Mesenchymal stem cell (in vitro differentiated cells and primary cell): ENCODE results near the gene SLC35A5. TPM values are rescaled to one million over a fixed set of nuclear protein-coding genes. Genes with fewer than 3 reads are reported as not detected.

Source experiments
- DNase-seq: peaks from one replicate; pipeline ENCODE4 v3.0.0-alpha.2; 2013
- H2AFZ ChIP-seq: one replicate; pipeline ENCODE4 v1.6.1; 2013; ENCODE audit warnings: low read depth, mild to moderate bottlenecking, control low read depth, inconsistent platforms, low read length, moderate library complexity
- H2AK5ac ChIP-seq: 2 replicates; pipeline ENCODE4 v1.6.1; 2013; ENCODE audit warnings: low read length, moderate library complexity, mild to moderate bottlenecking, inconsistent platforms; ENCODE audit not compliant: severe bottlenecking
- H2BK120ac ChIP-seq: one replicate; pipeline ENCODE4 v1.6.1; 2013; ENCODE audit warnings: low read depth, mild to moderate bottlenecking, inconsistent platforms, low read length, moderate library complexity
- H2BK12ac ChIP-seq, 2 experiments: one replicate each; pipeline ENCODE4 v1.6.1; 2013; ENCODE audit warnings: inconsistent platforms in 2 of 2, low read length in 2 of 2, mild to moderate bottlenecking in 2 of 2, moderate library complexity in 2 of 2, control low read depth in 1 of 2
- H2BK15ac ChIP-seq: one replicate; pipeline ENCODE4 v1.6.1; 2013; ENCODE audit warnings: mild to moderate bottlenecking, low read depth, inconsistent platforms; ENCODE audit not compliant: poor library complexity, severe bottlenecking
- H2BK5ac ChIP-seq: 2 replicates; pipeline ENCODE4 v1.6.1; 2013; ENCODE audit warnings: low read depth, mild to moderate bottlenecking, low read length, control low read depth, inconsistent platforms; ENCODE audit not compliant: poor library complexity, severe bottlenecking
- H3K14ac ChIP-seq, 2 experiments: one replicate each; pipeline ENCODE4 v1.6.1; 2013; ENCODE audit warnings: inconsistent platforms in 2 of 2, low read length in 2 of 2, control low read depth in 1 of 2, mild to moderate bottlenecking in 1 of 2, moderate library complexity in 1 of 2
- H3K18ac ChIP-seq, 2 experiments: one replicate each; pipeline ENCODE4 v1.6.1; 2013; ENCODE audit warnings: inconsistent platforms in 2 of 2, low read length in 2 of 2, control low read depth in 1 of 2, low read depth in 1 of 2, mild to moderate bottlenecking in 1 of 2
- H3K23ac ChIP-seq, 2 experiments: one replicate each; pipeline ENCODE4 v1.6.1; 2013; ENCODE audit warnings: inconsistent platforms in 2 of 2, low read length in 2 of 2, mild to moderate bottlenecking in 2 of 2, moderate library complexity in 2 of 2, control low read depth in 1 of 2
- H3K27ac ChIP-seq: 2 replicates; pipeline ENCODE4 v1.5.1; 2013; ENCODE audit warnings: mild to moderate bottlenecking, moderate library complexity, low read length, control low read depth, inconsistent platforms; ENCODE audit not compliant: poor library complexity, severe bottlenecking
- H3K27me3 ChIP-seq, 2 experiments: 2 replicates each; pipeline versions ENCODE4 v1.6.1 to v1.7.0; 2013; ENCODE audit warnings: low read length in 2 of 2, mild to moderate bottlenecking in 2 of 2, moderate library complexity in 2 of 2, control low read depth in 1 of 2, inconsistent platforms in 1 of 2; ENCODE audit not compliant: control insufficient read depth in 1 of 2, insufficient read depth in 1 of 2
- H3K36me3 ChIP-seq, 2 experiments: 2 replicates each; pipeline versions ENCODE4 v1.6.1 to v1.7.0; 2013; ENCODE audit warnings: low read length in 2 of 2, control low read depth in 1 of 2, inconsistent platforms in 1 of 2, low read depth in 1 of 2, mild to moderate bottlenecking in 1 of 2; ENCODE audit not compliant: insufficient read depth in 2 of 2, control insufficient read depth in 1 of 2
- H3K4ac ChIP-seq, 2 experiments: one replicate each; pipeline ENCODE4 v1.6.1; 2013; ENCODE audit warnings: inconsistent platforms in 2 of 2, low read length in 2 of 2, mild to moderate bottlenecking in 2 of 2, moderate library complexity in 2 of 2, control low read depth in 1 of 2, low read depth in 1 of 2
- H3K4me1 ChIP-seq: 2 replicates; pipeline ENCODE4 v1.6.1; 2013; ENCODE audit warnings: low read depth, low read length, control low read depth; ENCODE audit not compliant: control insufficient read depth, insufficient read depth
- H3K4me2 ChIP-seq: 2 replicates; pipeline ENCODE4 v1.6.1; 2013; ENCODE audit warnings: low read length, mild to moderate bottlenecking, inconsistent platforms; ENCODE audit not compliant: poor library complexity, severe bottlenecking
- H3K4me3 ChIP-seq, 2 experiments: 2 replicates each; pipeline versions ENCODE4 v1.5.1 to v1.7.0; 2013; ENCODE audit warnings: low read length in 2 of 2, mild to moderate bottlenecking in 2 of 2, control low read depth in 1 of 2, low read depth in 1 of 2; ENCODE audit not compliant: insufficient read depth in 1 of 2
- H3K79me1 ChIP-seq: replicated peaks from 2 replicates; pipeline ENCODE4 v1.6.1; 2013; ENCODE audit warnings: mild to moderate bottlenecking, control low read depth, low read length, inconsistent platforms; ENCODE audit not compliant: poor library complexity, severe bottlenecking
- H3K9ac ChIP-seq: 2 replicates; pipeline ENCODE4 v1.7.0; 2013; ENCODE audit warnings: mild to moderate bottlenecking, low read length, moderate library complexity
- H3K9me3 ChIP-seq: 2 replicates; pipeline ENCODE4 v1.7.0; 2013; ENCODE audit warnings: mild to moderate bottlenecking, low read length; ENCODE audit not compliant: control insufficient read depth
- H4K8ac ChIP-seq: one replicate; pipeline ENCODE4 v1.6.1; 2013; ENCODE audit warnings: inconsistent platforms, mild to moderate bottlenecking, low read length, moderate library complexity
- H4K91ac ChIP-seq: one replicate; pipeline ENCODE4 v1.6.1; 2013; ENCODE audit warnings: mild to moderate bottlenecking, low read length, inconsistent platforms
- WGBS: methylation state at CpG from one replicate; pipeline ENCODE4 v1.1.7; 2013; ENCODE audit warnings: mixed read lengths; 5-methylcytosine and 5-hydroxymethylcytosine counted together
- polyA plus RNA-seq, 2 experiments: library from polyadenylated mRNA; stranded (reverse); fragments of 200-250 nt; gene quantifications; one replicate each; pipeline ENCODE4 v1.2.3, GENCODE V29; 2013

Gene SLC35A5, protein sequence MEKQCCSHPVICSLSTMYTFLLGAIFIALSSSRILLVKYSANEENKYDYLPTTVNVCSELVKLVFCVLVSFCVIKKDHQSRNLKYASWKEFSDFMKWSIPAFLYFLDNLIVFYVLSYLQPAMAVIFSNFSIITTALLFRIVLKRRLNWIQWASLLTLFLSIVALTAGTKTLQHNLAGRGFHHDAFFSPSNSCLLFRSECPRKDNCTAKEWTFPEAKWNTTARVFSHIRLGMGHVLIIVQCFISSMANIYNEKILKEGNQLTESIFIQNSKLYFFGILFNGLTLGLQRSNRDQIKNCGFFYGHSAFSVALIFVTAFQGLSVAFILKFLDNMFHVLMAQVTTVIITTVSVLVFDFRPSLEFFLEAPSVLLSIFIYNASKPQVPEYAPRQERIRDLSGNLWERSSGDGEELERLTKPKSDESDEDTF
- polyA plus RNA-seq (2013, experiment 1 of 2), result 22.8 TPM
- 25.0 TPM for polyA plus RNA-seq (2013, experiment 2 of 2)

DNA sequence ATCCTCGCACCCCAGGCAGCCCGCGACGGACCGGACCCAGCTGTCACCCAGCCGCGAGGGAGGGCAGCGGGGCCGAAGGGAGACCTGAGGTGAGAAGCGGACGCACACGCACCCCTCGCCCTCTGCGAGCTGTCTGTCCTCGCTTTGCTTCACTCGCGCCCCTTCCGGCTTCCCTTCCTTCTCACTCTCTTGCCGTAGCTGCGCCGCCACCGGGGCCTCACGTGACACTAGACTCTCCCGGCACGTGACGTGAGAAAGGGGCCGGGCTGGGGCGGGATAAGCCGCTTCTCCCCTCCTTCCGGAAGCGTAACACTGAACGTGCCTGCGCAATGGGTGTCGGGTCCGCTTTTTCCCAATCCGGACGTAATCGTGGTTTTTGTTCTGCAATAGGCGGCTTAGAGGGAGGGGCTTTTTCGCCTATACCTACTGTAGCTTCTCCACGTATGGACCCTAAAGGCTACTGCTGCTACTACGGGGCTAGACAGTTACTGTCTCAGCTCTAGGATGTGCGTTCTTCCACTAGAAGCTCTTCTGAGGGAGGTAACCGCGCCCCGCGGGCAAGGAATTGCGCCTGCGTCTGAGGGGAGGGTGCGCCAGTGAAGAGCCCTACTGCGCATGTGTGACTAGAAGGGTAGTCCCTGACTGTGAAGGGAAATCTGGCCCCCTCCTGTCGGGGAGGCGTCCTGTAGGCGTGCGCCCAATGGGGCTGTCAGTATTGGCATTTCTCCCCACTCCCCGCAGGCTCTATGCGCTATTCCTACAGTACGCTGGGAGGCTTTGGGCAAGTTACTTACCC is at the start of gene SLC35A5, which contains the start of gene ATG3:
SLC35A5 (plus strand) TSS at position 312 of the 796 bp plus-strand sequence. CDS start 1,359 bp downstream, outside the sequence.
ATG3 (minus strand) TSS at position 229 of the 796 bp plus-strand sequence. CDS start 434 bp downstream, outside the sequence.
- Histone ChIP-seq H3K36me3 (peaks cover 4 to 29% of the 10 kb centered on the region in 2 experiments), H2BK120ac (peak within 1 kb of the TSS; percentile 87), H2BK12ac (peak within 1 kb of the TSS; percentile 60 to 85), H2BK5ac (peak within 1 kb of the TSS; percentile 83), H3K4me1 (peaks cover 1% of the 10 kb centered on the region), H3K4ac (peak within 1 kb of the TSS; percentile 35 to 81), H3K4me2 (peak within 1 kb of the TSS; percentile 79), H4K91ac (peak within 1 kb of the TSS; percentile 88), H4K8ac (peak within 1 kb of the TSS; percentile 87), H3K23ac (peak within 1 kb of the TSS in 1 of 2 experiments; percentile 94), H3K27me3 (no peaks in the 10 kb centered on the region), H3K27ac (peak within 1 kb of the TSS; percentile 92), H3K9ac (peak within 1 kb of the TSS; percentile 99), H3K18ac (peak within 1 kb of the TSS; percentile 95 to 99), H2AK5ac (no peak within 1 kb of the TSS), H2BK15ac (peak within 1 kb of the TSS; percentile 44), H3K9me3 (no peaks in the 10 kb centered on the region), H3K79me1 (peaks cover 4% of the 10 kb centered on the region), H2AFZ (peak within 1 kb of the TSS; percentile 94), H3K4me3 (peak within 1 kb of the TSS; percentile 98 to 99), H3K14ac (peak within 1 kb of the TSS in 1 of 2 experiments; percentile 93)
- peak; percentile 99 for DNase-seq
- 0% methylated on average over 54 of the region's 58 CpGs for WGBS

DNA sequence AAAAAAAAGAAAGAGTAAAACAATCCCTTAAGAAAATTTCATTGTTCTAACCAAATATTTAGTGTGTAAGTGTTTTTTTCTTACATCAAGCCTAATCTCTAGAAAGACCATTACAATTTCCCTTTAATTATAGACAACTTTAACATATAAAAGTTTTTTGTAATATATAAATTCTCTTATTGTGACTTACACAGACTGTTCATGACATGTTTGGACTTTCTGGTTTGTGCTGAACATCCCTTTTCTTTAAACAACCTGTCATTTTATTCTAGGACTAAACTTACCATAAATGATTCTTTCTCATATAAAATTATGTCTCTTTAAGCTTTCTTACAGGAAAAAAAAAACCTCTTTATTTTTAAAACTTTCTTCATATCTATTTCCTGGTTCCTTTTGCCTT is 49.5 kb upstream of the SLC35A5 start:
- H4K8ac ChIP-seq, result no peak overlapping the region
- no peak overlapping the region for H3K4ac ChIP-seq
- H3K18ac ChIP-seq, result no peak overlapping the region
- H3K27me3 ChIP-seq, result no peaks in the 10 kb centered on the region
- no peak overlapping the region for H3K9ac ChIP-seq
- H3K79me1 ChIP-seq, result no peaks in the 10 kb centered on the region
- H3K4me3 ChIP-seq, result no peak overlapping the region
- no peak overlapping the region for H3K4me2 ChIP-seq
- no peak overlapping the region for H2BK120ac ChIP-seq
- H2BK15ac ChIP-seq, result no peak overlapping the region
- no peak overlapping the region for H4K91ac ChIP-seq
- no peak for DNase-seq
- H2AK5ac ChIP-seq, result no peak overlapping the region
- peaks cover 2% of the 10 kb centered on the region for H3K9me3 ChIP-seq
- no peak overlapping the region for H2AFZ ChIP-seq
- H3K14ac ChIP-seq, result no peak overlapping the region
- no peak overlapping the region for H3K27ac ChIP-seq
- no peak overlapping the region for H2BK5ac ChIP-seq
- H3K36me3 ChIP-seq, result no peaks in the 10 kb centered on the region
- no peaks in the 10 kb centered on the region for H3K4me1 ChIP-seq
- H3K23ac ChIP-seq, result no peak overlapping the region
- no peak overlapping the region for H2BK12ac ChIP-seq

DNA sequence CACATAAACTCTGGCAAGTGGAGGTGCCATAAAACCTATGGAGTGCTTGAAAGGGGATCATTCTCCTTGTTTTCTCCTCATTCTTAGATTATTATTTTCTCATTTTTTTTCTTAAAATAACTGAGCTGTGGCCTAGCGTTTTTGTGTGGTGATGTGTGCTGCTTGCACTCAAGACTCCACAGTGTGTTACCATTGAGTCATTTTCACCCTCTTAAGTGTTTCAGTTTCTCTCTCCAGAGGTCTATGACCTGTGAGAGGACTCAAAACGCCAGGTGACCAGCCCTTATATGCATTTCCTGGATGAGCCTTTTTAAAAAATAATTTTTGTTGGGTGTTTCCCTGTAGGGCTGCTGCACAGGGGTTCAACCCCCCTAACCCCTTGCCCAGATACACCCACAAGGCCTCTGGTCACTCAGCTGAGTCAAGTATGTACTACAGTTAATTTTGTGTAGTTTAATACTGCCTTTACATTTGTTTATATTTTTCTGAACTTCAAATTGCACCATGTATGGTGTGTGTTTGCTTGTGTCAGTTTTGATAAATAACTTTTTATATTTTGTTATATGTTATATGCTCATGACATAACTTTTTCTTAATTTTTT is 47.2 kb upstream of the SLC35A5 start:
- Histone ChIP-seq H2BK12ac (no peak overlapping the region), H3K27me3 (no peaks in the 10 kb centered on the region), H3K14ac (no peak overlapping the region)

More for the DNA sequence above, 47.2 kb upstream of the SLC35A5 start:
- Histone ChIP-seq H2AFZ (no peak overlapping the region), H2BK5ac (no peak overlapping the region), H4K8ac (no peak overlapping the region), H3K9ac (no peak overlapping the region), H3K79me1 (no peaks in the 10 kb centered on the region), H3K9me3 (peaks cover 2% of the 10 kb centered on the region), H3K4me2 (no peak overlapping the region), H2BK15ac (no peak overlapping the region), H3K4ac (no peak overlapping the region), H4K91ac (no peak overlapping the region), H3K18ac (no peak overlapping the region), H3K4me3 (no peak overlapping the region), H3K27ac (no peak overlapping the region), H2BK120ac (no peak overlapping the region), H3K36me3 (no peaks in the 10 kb centered on the region), H3K23ac (no peak overlapping the region), H3K4me1 (no peaks in the 10 kb centered on the region), H2AK5ac (no peak overlapping the region)
- DNase-seq, result peak; percentile 7
- WGBS, result no CpG with 5 or more reads among the region's 2 CpGs
